Left renal cortex interstitium (tissue), 4 donors: ENCODE data around the gene SGPL1. TPM values are rescaled to one million over a fixed set of nuclear protein-coding genes. Genes with fewer than 3 reads are reported as not detected.

Experiments used
- DNase-seq, 4 donors: peaks; one replicate each; pipeline ENCODE4 v3.0.0-alpha.2; 2013; ENCODE audit warnings: low read depth in 4 of 4, low spot score in 2 of 4, missing footprints in 1 of 4
- polyA plus RNA-seq, 4 donors: library from polyadenylated mRNA; unstranded; fragments of 120-200 nt; gene quantifications; one replicate each; pipeline ENCODE4 v1.2.1, GENCODE V29; 2013; ENCODE audit not compliant: insufficient read length in 4 of 4

SGPL1 gene
- polyA plus RNA-seq, 4 donors, result 57.4 to 69.0 (median 61.8) TPM

- no peak for DNase-seq
These were observed 87.0 kb downstream of the SGPL1 start for GRCh38 chr10:70902661-70903261.

- peak in 1 of 4 donors; percentile 56 for DNase-seq
These were observed 87.6 kb downstream of the SGPL1 start for GRCh38 chr10:70903262-70903921.

GRCh38 chr10:70905071-70906021 lies 89.6 kb downstream of the SGPL1 start:
- no peak for DNase-seq

GRCh38 chr10:70906031-70906783 lies 90.5 kb downstream of the SGPL1 start:
- no peak for DNase-seq

GRCh38 chr10:70906953-70907636 lies 91.3 kb downstream of the SGPL1 start:
- DNase-seq, result no peak

GRCh38 chr10:70907637-70908405 lies 92.1 kb downstream of the SGPL1 start:
- DNase-seq, result no peak

- no peak for DNase-seq
These were observed 92.9 kb downstream of the SGPL1 start for GRCh38 chr10:70908406-70909296.

- no peak for DNase-seq
These were observed 93.7 kb downstream of the SGPL1 start for GRCh38 chr10:70909326-70909935.

GRCh38 chr10:70910486-70911341 lies 95.0 kb downstream of the SGPL1 start:
- DNase-seq, result no peak

GRCh38 chr10:70911386-70911785 lies 95.6 kb downstream of the SGPL1 start:
- DNase-seq, result no peak

GRCh38 chr10:70912556-70912955 lies 96.8 kb downstream of the SGPL1 start:
- no peak for DNase-seq

GRCh38 chr10:70913191-70913892 lies 97.6 kb downstream of the SGPL1 start:
- no peak for DNase-seq

GRCh38 chr10:70913893-70914240 lies 98.1 kb downstream of the SGPL1 start:
- no peak for DNase-seq

GRCh38 chr10:70914316-70914864 lies 98.6 kb downstream of the SGPL1 start:
- DNase-seq, result no peak

GRCh38 chr10:70915206-70915605 lies 99.5 kb downstream of the SGPL1 start:
- DNase-seq, result no peak

GRCh38 chr10:70915806-70916205 lies 100.1 kb downstream of the SGPL1 start:
- DNase-seq, result no peak
